ENCODE measurements around the gene GAS7.

The GAS7 gene

DNA sequence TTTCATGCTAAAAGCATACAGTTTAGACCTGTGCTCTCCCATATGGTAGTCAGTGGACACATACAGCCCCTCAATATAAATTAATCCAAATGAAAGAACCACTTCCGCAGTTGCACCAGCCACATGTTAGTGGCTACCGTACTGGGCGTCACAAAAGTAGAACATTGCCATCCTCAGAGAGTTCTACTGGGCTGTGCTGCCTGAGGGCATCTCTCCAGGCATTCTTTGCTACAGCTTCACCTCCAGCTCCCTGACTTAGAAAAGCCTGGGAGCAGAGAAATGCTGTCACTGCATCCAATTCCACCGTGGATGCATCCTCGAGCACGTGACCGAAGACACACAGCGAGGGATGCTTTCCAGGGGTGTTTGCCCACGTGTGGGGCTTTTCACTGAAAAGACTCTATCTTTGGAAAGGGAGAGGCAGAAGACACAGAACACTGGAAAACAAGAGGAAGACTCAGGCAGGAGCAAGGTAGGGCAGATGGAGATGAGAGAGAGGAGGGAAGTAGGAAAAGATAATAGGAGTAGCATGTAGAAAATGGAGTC, 86.4 kb downstream of the GAS7 start:
- DNase-seq (ENCODE audit: low read depth), result no peak

DNA sequence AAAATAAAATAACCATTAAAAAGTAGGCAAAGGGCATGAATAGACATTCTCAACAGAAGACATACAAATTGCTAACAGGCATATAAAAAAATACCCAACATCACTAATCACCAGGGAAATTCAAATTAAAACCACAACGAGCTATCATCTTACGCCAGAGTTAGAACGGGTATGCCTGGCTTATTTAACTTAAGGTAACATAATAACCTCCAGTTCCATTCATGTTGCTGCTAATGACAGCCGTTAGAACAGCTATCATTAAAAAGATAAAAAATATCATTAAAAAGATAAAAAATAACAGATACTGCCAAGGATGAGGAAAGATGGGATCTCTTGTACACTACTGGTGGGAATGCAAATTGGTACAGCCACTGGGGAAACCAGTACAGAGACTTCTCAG, 89.3 kb downstream of the GAS7 start:
- no peak for DNase-seq (ENCODE audit: low read depth)

DNA sequence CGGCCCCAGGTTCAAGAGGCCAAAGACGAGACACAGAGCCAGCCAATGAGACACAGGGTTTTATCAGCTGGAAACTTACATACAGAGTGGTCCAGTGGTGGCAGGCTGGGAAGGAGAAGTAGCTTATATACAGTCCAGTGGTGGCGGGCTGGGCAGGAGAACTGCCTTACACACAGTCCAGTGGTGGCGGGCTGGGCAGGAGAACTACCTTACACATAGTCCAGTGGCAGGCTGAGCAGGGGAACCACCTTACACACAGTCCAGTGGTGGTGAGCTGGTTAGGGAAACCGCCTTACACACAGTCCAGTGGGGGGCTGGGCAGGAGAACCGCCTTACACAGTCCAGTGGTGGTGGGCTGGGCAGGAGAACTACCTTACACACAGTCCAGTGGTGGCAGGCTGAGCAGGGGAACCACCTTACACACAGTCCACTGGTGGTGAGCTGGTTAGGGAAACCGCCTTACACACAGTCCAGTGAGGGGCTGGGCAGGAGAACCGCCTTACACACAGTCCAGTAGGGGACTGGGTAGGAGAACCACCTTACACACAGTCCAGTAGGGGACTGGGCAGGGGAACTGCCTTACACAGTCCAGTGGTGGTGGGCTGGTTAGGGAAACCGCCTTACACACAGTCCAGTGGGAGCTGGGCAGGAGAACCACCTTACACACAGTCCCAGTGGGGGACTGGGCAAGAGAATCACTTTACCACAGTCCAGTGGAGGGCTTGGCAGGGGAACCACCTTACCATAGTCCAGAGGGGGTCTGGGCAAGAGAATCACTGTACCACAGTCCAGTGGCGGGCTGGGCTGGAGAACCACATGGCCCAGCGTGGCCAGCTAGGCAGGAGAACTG, 90.9 kb downstream of the GAS7 start:
- no peak for DNase-seq (ENCODE audit: low read depth)

DNA sequence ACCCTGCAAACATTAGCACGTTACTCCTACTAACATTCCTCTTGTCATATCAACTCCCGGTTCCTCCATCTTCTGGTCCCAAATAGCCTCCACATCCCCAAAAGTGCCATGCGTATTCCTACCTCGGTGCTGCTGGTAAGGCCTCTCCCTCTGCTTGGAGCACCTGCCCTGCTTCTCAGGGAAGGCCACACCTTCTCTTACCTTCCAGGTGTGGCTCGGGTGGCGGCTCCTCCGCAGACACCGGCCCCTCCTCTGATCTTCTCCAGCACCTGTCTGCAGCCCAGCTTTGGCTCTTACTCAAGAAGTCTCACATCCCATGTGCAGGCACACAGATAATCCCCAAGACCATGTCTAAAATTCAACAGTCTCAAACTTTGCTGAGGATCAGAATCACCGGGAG, 92.3 kb downstream of the GAS7 start:
- no peak for DNase-seq (ENCODE audit: low read depth)

DNA sequence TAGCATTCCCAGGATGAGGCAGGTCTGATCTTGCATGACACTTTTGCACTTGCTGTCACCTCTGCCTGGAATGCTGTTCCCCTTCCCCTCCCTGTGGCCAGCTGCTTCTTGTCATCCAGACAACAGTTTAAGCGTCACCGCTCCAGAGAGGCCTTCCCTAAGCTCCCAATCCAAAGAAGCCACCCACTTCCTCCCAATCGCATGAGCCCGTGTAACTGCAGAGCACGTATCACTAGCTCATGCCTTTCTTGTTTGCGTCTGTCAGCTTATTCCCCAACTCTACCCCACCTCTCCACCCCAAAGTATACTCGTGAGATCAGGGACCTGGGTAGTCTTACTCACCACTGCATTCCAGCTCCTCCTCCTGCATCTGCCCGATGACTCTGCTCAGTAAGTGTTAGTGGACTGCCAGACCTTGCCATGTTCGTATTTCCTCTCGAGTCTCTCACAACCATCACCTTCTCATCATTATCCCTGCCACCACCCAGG, 92.8 kb downstream of the GAS7 start:
- DNase-seq (ENCODE audit: low read depth), result peak; percentile 66

DNA sequence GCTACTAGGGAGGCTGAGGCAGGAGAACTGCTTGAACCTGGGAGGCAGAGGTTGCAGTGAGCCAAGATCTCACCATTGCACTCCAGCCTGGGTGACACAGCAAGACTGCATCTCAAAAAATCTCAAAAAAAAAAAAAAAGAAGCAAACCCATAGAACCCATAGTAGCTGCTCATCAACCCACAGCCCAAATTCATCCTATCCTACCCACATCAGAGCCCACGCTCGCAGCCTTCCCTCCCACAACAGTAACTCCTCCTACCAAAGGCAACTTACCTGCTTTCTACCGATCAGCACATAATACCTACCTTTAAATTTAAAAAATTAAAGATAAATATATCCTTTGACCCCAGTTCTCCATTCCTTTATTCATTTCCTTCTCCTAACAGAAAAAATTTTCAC, 94.7 kb downstream of the GAS7 start:
- DNase-seq (ENCODE audit: low read depth), result no peak

DNA sequence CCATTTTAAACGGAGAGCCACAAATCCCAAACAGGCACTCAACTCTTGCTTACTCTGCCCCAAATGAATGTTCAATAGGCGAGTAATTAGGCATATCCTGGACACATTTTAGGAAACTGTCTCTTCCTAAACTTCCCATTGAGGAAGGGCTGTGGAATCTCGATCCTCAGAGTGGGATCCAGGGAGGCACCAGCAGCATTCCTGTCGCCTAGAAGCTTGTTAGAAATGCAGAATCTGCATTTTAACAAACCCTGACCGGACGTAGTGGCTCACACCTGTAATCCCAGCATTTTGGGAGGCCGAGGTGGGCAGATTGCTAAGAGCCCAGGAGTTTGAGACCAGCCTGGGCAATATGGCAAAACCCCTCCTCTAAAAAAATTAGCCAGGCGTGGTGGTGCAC, 95.6 kb downstream of the GAS7 start:
- DNase-seq (ENCODE audit: low read depth), result no peak

DNA sequence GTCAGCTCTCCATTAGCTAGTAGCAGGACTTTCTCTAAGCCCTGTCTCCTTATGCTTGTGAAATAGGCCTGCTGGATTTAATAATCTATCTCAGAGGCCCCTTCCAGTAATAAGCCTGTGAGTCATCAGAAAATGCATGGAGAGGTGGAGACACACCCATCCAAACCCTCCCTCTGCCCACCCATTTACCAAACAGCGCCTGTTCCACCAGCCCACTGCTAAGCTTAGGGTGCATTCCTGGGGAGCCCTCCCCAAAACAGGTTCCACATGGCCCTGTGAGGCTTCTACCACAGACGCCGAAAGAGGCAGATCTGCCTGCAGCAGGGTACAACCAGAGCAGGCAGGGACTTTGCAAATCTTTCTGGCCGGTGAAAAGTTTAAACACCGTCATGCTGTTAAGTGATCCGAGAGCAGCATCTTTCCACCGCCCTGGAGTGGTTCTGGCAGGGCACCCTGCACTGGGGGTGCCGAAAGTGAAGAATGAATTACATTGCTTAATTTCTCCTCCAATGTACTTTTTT, 99.3 kb downstream of the GAS7 start:
- peak; percentile 69 for DNase-seq (ENCODE audit: low read depth)

DNA sequence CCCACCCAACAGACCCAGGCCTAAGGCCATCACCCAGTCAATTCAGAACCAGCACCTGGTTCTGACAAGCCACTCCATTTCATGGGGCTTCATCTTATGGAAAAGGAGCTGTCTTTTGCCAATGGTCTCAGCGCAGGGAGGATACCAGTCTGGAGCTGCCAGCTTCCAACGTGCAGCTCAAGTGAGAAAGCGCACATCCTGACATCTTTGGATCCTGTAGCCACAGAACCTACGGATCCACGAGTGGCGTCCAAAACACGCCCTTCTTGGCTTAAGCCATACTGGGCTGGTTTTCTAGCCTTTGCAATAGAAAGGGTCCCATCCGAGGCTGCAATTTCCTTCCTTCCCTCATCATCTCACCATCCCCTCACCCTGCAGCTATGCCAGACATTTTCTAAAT, 101.8 kb downstream of the GAS7 start:
- DNase-seq (ENCODE audit: low read depth), result no peak

DNA sequence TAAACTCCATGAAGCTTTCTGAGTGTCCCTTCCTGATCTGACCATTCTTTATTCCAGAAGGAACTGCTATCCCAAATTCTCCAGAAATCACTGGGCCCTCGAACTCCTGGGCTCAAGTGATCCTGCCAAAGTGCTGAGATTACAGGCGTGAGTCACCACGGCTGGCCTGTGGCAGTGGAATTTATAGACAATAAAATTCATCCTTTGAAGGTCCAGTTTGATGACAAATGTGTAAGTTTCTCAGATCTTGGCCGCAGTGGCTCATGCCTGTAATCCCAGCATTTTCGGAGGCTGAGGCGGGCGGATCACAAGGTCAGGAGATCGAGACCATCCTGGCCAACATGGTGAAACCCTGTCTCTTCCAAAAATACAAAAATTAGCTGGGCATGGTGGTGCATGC, 103.1 kb downstream of the GAS7 start:
- peak; percentile 57 for DNase-seq (ENCODE audit: low read depth)

DNA sequence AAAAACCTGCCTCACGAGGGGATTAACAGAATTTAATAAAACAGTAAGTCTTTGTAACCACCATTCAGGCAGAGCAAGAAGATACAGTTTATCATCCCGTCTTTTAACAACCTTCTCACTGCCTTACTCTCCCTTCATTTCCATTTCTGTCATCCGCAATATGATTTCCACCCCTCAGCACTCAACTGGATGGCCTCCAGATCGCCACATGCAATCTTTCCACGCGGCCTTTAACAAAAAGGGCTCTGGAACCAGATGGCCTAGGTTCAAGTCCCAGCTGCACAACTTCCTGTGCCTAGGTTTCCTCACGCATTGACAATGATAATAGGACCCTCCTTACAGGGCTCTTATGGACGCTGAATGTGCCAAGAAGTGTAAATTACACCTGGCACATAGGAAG, 103.6 kb downstream of the GAS7 start:
- DNase-seq (ENCODE audit: low read depth), result no peak

DNA sequence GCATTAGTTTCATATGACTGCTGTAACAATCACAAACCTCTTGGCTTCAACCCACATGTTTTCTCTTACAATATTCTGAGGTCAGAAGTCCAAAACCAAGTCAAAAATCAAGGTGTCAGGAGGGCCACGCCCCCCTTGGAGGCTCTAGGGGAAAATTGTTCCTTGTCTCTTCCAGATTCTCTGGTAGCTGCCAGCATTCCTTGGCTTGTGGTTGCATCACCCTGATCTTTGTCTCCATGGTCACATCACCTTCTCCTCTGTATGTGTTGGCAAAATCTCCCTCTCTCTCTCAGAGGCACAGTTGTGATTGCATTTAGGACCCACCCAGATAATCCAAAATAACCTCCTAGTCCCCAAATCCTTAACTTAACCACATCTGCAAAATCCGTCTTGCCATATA, 105.8 kb downstream of the GAS7 start:
- no peak for DNase-seq (ENCODE audit: low read depth)

DNA sequence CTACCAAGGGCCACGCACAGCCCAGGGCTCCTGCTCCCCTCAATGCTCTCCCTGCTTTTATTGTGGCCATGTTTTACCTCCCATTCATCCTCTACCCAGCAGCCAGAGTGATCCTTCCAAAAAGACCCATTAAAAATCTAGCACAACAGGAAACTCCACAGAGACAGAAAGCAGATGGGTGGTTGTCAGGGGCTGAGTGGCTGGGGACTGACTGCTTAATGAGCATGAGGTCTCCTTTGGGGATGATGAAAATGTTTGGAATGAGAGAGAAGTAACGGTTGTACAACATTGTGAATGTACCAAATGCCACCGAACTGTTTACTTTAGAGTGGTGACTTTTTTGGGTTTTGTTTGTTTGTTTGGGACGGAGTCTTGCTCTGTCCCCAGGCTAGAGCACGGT, 107.4 kb downstream of the GAS7 start:
- no peak for DNase-seq (ENCODE audit: low read depth)

DNA sequence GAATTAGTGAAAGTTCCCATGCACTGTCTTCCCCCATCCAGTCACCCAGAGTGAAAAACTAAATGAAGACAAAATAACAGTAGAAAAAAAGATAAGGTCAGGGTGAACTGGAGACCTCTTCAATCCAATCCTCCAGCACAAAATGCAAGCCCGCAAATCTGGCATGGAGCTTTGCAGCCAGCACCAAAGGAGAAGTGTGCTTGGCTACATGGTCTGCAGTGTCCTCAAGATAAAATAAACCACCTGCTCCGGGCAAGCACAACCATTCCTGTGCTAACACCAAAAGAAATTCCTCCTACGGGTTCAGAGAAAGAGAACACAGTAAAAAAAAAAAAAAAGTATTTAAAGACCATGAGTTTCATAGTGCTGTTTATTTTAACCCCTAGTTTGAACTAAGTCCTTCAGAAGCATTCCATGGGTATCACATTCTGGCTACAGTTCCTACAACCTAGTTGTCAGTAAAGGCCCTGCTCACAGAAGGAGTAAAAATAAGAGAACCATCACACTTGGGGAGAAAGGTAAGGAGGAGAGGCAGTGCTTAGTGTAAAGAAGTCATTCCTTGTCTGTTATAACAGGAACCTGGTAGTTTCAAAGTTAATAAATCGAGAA, 109.1 kb downstream of the GAS7 start:
- DNase-seq (ENCODE audit: low read depth), result no peak

DNA sequence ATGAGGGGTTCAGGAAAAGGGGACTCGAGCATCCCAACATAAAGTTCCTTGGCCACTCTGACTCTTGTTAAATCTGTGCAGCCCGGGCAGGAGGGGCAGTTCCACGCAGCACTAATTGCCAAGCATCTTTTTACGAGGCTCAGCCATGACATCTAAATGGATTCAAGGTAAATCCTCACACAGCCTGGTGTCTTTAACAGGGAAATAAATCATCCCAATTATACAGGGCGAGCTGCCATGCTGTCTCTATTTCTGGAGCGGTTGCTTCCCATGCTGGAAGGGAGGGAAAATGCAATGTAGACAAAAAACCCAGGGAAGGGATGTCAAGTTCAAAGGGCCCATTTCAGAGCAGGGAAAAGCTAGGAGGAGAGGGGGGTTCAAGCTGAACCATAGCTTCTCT, 110.0 kb downstream of the GAS7 start:
- DNase-seq (ENCODE audit: low read depth), result no peak

DNA sequence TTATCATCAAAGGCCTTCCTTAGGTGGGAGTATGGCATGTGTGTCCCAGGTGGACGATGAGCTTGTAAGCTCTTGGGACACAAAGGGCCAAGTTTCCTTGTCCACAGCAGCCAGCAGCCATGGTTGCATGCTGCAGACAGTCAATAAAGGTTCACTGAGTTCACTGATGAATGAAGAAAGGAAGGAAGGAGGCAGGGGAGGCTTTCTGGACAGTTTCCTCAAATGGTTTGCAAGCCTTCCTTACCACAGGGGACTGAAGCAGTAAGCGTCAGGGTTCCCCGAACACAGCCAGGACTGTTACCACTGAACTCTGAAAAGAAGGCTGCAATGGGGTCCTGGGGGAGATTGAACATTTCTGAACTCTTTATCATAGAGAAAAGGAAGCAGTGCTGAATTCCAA, 111.1 kb downstream of the GAS7 start:
- no peak for DNase-seq (ENCODE audit: low read depth)

DNA sequence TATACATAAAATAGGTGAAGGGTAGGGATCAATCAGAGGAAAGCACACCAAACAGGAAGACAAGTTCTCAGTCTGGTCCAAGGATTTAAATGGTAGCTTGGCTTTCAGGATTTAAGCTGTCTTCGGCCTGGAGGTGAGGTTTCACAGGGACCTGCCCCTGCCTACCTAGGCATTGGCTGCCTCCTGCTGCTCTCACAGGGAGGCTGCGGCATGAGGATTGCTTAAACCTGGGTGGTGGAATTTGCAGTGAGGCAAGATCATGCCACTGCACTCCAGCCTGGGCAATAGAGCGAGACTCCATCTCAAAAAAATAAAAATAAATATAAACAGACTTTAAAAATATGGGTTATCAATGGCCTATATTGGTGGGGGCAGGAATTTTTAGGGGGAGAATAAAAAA, 114.5 kb downstream of the GAS7 start:
- no peak for DNase-seq (ENCODE audit: low read depth)

DNA sequence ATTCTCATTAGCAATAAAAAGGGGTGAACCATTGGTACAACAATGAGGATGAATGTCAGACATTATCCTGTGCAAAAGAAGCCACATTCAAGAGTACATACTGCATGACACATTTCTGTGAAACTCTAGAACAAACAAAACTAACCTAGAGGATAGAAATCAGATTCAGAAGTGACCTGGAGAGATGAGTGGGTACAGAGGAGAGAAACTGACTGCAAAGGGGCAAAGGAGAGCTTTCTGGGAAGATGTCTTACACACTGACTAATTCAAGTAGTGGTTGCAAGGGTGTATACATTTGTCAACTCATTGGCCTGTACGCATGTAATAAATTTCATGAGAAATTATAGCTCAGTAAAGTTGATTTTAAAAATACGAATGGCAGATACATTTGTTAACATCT, 115.6 kb downstream of the GAS7 start:
- DNase-seq (ENCODE audit: low read depth), result no peak

DNA sequence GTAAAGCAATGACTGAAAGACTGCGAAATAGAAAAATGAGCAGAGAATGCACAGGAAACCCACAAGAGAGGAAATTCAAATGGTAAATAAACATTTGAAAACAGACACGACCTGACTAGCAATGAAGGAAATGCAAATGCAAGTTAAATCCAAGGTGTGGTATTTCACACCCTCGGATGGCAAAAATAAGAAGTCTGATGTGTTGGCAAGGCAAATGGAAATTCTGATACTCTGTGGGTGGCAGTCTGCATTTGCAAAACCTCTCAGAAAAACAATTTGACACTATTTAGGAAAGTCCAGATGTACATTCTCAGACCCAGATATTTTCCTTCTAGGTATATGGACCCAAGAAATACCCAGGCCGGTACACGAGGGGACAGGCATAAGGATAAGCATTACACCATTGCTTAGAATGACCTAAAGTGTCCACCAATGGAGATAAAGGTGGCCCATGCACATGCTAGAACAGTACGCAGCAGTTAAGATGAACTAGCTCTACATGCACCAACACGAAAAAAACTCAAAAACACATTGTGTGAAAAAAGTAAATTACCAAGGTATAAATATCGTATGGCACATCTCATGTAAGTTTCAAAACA, 116.7 kb downstream of the GAS7 start:
- DNase-seq (ENCODE audit: low read depth), result no peak

DNA sequence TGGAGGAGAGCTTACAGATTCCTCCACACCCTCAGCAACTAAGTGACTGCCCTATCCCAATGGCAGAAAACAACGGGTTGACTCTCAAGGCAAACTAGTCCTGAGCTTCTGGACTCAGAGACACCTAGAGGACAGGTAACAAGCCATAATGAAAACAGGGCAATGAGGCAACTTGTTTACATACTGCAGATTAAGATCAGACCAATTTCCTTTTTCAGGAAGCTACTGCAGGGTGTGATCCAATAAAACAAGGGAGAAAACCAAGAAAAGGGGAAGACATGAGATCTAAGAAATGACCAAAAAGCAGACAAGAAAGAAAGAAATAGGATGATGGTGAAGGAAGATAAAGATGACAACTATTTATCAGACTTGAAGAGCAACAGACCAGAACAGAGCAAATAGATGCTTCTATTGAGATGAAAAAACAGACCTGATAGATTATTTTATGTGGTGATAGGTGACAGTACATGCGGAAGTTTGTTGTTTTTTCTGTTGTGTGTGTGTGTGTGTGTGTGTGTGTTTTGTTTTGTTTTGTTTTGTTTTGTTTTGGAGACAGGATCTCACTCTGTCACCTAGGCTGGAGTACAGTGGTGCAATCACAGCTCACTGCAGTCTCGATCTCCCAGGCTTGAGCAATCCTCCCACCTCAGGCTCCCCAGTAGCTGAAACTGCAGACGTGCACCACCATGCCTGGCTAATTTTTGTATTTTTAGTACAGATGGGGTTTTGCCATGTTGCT, 120.7 kb downstream of the GAS7 start:
- DNase-seq (ENCODE audit: low read depth), result no peak

DNA sequence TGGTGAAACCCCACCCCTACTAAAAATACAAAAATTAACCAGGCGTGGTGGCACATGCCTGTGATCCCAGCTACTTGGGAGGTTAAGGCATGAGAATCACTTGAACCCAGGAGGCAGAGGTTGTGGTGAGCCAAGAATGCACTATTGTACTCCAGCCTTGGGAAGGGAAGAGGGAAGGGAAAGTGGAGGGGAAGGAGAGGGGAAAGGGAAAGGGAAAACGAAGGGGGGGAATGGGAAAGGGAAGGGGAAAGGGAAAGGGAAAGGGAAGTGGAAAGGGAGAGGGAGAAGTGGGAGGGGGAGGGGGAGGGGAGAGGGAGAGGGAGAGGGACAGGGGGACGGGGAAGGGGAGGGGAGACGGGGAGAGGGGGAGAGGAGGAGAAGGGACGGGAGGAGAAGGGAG, 122.5 kb downstream of the GAS7 start:
- DNase-seq (ENCODE audit: low read depth), result no peak

DNA sequence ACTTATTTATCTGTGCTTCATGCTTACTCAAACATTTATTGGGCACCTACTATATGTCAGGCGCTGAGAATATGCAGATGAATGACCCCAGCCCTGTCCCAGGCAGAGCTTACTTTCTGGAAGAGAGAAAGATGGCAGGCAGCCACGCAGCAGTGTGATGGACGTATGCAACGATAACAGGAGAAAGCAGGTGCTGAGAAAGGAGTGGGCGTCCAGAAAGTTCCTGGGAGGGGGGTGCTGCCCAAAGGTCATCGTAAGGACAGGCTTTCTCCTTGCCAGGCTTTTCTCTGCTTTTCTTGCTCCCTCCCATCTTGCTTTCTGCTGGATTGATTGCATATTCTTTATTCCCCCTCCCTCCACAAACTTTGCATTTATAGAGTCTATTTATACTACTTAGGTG, 124.5 kb downstream of the GAS7 start:
- DNase-seq (ENCODE audit: low read depth), result no peak

All from iris pigment epithelial cell (primary cell).